ENCODE data around the gene OR5H2. TPM values are rescaled to one million over a fixed set of nuclear protein-coding genes. Genes with fewer than 3 reads are reported as not detected.
"Not testable (repeated sequence)": the region's sequence is repeated elsewhere in the genome, so short reads cannot be mapped to it uniquely, and the experiment has no call there.

Gene OR5H2
- polyA plus RNA-seq, 3 donors: not detected

- Mint-ChIP-seq H3K4me1 (no peaks in the 10 kb centered on the region), H3K36me3 (no peaks in the 10 kb centered on the region), H3K9me3 (peaks cover 3 to 17% (median 7%) of the 10 kb centered on the region in 7 donors), H3K4me3 (no peak overlapping the region), H3K27me3 (ENCODE audit: low read depth in 3 of 3) (peaks cover 0 to 2% (median 0%) of the 10 kb centered on the region in 3 donors), H3K27ac (no peak overlapping the region)
- Histone ChIP-seq H4K20me1 (ENCODE audit: insufficient read depth, low read length) (no peaks in the 10 kb centered on the region), H3K4me1 (ENCODE audit: control insufficient read depth in 1 of 2, insufficient read depth in 2 of 2, low read length in 2 of 2) (no peaks in the 10 kb centered on the region), H3K4me3 (replicated peaks in 1 of 3; ENCODE audit: low read depth in 2 of 3, low read length in 3 of 3) (no peak overlapping the region), H3K4me2 (replicated peaks; ENCODE audit: extremely low read depth, low read length, poor library complexity, severe bottlenecking) (no peak overlapping the region), H3K9ac (ENCODE audit: insufficient read depth, low read length, poor library complexity, severe bottlenecking) (no peak overlapping the region), H3K27me3 (ENCODE audit: control insufficient read depth in 2 of 2, insufficient read depth in 2 of 2, low read length in 2 of 2) (no peaks in the 10 kb centered on the region), H3K9me3 (replicated peaks in 1 of 2; ENCODE audit: control insufficient read depth in 1 of 2, insufficient read depth in 1 of 2, low read length in 2 of 2) (peaks cover 3 to 13% of the 10 kb centered on the region in 2 donors), H3K36me3 (replicated peaks in 1 of 2; ENCODE audit: control insufficient read depth in 1 of 2, insufficient read depth in 2 of 2, low read length in 2 of 2) (no peaks in the 10 kb centered on the region), H3K27ac (ENCODE audit: low read depth in 1 of 2, low read length in 2 of 2) (no peak overlapping the region), H3K79me2 (ENCODE audit: insufficient read depth, low read length) (no peaks in the 10 kb centered on the region), H2AFZ (ENCODE audit: insufficient read depth, low read depth, low read length, poor library complexity, severe bottlenecking) (no peak overlapping the region)
- TF ChIP-seq CTCF (IDR thresholded peaks at IDR 0.05): no peak
- WGBS (ENCODE audit: insufficient coverage): 73% methylated on average over 5 of the region's 7 CpGs
- intact Hi-C loops (cut with micrococcal nuclease): no loop called here
- DNase-seq: no peak
Observed at GRCh38 chr3:98243843-98244242, 38.5 kb upstream of the OR5H2 start.

- Mint-ChIP-seq H3K4me3 (no peak overlapping the region), H3K36me3 (no peaks in the 10 kb centered on the region), H3K4me1 (no peaks in the 10 kb centered on the region), H3K9me3 (peaks cover 3 to 17% (median 7%) of the 10 kb centered on the region in 7 donors), H3K27ac (no peak overlapping the region), H3K27me3 (ENCODE audit: low read depth in 3 of 3) (peaks cover 0 to 2% (median 0%) of the 10 kb centered on the region in 3 donors)
- H3K4me2 ChIP-seq (replicated peaks; ENCODE audit: extremely low read depth, low read length, poor library complexity, severe bottlenecking): no peak overlapping the region
- intact Hi-C loops (cut with micrococcal nuclease): no loop called here
- H3K79me2 ChIP-seq (ENCODE audit: insufficient read depth, low read length): no peaks in the 10 kb centered on the region
- no peaks in the 10 kb centered on the region for H3K27me3 ChIP-seq (ENCODE audit: control insufficient read depth in 2 of 2, insufficient read depth in 2 of 2, low read length in 2 of 2)
- WGBS (ENCODE audit: insufficient coverage): 94% methylated on average over 8 of the region's 10 CpGs
- H2AFZ ChIP-seq (ENCODE audit: insufficient read depth, low read depth, low read length, poor library complexity, severe bottlenecking): no peak overlapping the region
- peaks cover 3 to 13% of the 10 kb centered on the region in 2 donors for H3K9me3 ChIP-seq (replicated peaks in 1 of 2; ENCODE audit: control insufficient read depth in 1 of 2, insufficient read depth in 1 of 2, low read length in 2 of 2)
- TF ChIP-seq CTCF (IDR thresholded peaks at IDR 0.05): no peak
- no peak overlapping the region for H3K9ac ChIP-seq (ENCODE audit: insufficient read depth, low read length, poor library complexity, severe bottlenecking)
- DNase-seq: no peak
- H4K20me1 ChIP-seq (ENCODE audit: insufficient read depth, low read length): no peaks in the 10 kb centered on the region
- H3K4me1 ChIP-seq (ENCODE audit: control insufficient read depth in 1 of 2, insufficient read depth in 2 of 2, low read length in 2 of 2): no peaks in the 10 kb centered on the region
- no peak overlapping the region for H3K27ac ChIP-seq (ENCODE audit: low read depth in 1 of 2, low read length in 2 of 2)
- no peak overlapping the region for H3K4me3 ChIP-seq (replicated peaks in 1 of 3; ENCODE audit: low read depth in 2 of 3, low read length in 3 of 3)
- H3K36me3 ChIP-seq (replicated peaks in 1 of 2; ENCODE audit: control insufficient read depth in 1 of 2, insufficient read depth in 2 of 2, low read length in 2 of 2): no peaks in the 10 kb centered on the region
Observed at GRCh38 chr3:98246142-98246541, 36.2 kb upstream of the OR5H2 start.

GRCh38 chr3:98256026-98256425 lies 26.3 kb upstream of the OR5H2 start:
- H3K27ac ChIP-seq (ENCODE audit: low read depth in 1 of 2, low read length in 2 of 2); H3K4me1 ChIP-seq (ENCODE audit: control insufficient read depth in 1 of 2, insufficient read depth in 2 of 2, low read length in 2 of 2); H3K27ac Mint-ChIP-seq; H3K9me3 Mint-ChIP-seq; H3K4me3 ChIP-seq (replicated peaks in 1 of 3; ENCODE audit: low read depth in 2 of 3, low read length in 3 of 3); H3K27me3 Mint-ChIP-seq (ENCODE audit: low read depth in 3 of 3); H4K20me1 ChIP-seq (ENCODE audit: insufficient read depth, low read length); H2AFZ ChIP-seq (ENCODE audit: insufficient read depth, low read depth, low read length, poor library complexity, severe bottlenecking); DNase-seq; H3K9me3 ChIP-seq (replicated peaks in 1 of 2; ENCODE audit: control insufficient read depth in 1 of 2, insufficient read depth in 1 of 2, low read length in 2 of 2); H3K36me3 Mint-ChIP-seq; H3K9ac ChIP-seq (ENCODE audit: insufficient read depth, low read length, poor library complexity, severe bottlenecking); H3K4me1 Mint-ChIP-seq; H3K36me3 ChIP-seq (replicated peaks in 1 of 2; ENCODE audit: control insufficient read depth in 1 of 2, insufficient read depth in 2 of 2, low read length in 2 of 2); H3K4me3 Mint-ChIP-seq; H3K79me2 ChIP-seq (ENCODE audit: insufficient read depth, low read length); H3K4me2 ChIP-seq (replicated peaks; ENCODE audit: extremely low read depth, low read length, poor library complexity, severe bottlenecking); intact Hi-C loops (cut with micrococcal nuclease); H3K27me3 ChIP-seq (ENCODE audit: control insufficient read depth in 2 of 2, insufficient read depth in 2 of 2, low read length in 2 of 2): not testable (repeated sequence)
- 70% methylated on average over 3 of the region's 5 CpGs for WGBS (ENCODE audit: insufficient coverage)

Data from CD14-positive monocyte (primary cell).